Measurements from ENCODE around the gene DUSP19. TPM values are rescaled to one million over a fixed set of nuclear protein-coding genes. Genes with fewer than 3 reads are reported as not detected.

DUSP19 gene
- total and polyA plus RNA-seq, 2 experiments from 2014 or later, result 2.0 to 2.7 TPM

- Histone ChIP-seq H3K4me1 (ENCODE audit: low read depth) (peaks cover 12% of the 10 kb centered on the region), H3K4me3 (no peak overlapping the region), H3K9me3 (ENCODE audit: low read depth) (no peaks in the 10 kb centered on the region), H3K27me3 (no peaks in the 10 kb centered on the region), H3K36me3 (no peaks in the 10 kb centered on the region), H3K27ac (no peak overlapping the region)
- peak in 1 of 2 donors; percentile 79 for DNase-seq (ENCODE audit: low read depth in 1 of 2, low spot score in 1 of 2)
- no peak for TF ChIP-seq CTCF (IDR thresholded peaks at IDR 0.05; ENCODE audit: low read depth, low read length)
These were observed 19.0 kb upstream of the DUSP19 start for GRCh38 chr2:183059561-183059960.

- no peaks in the 10 kb centered on the region for H3K36me3 ChIP-seq
- H3K27ac ChIP-seq, result no peak overlapping the region
- DNase-seq (ENCODE audit: low read depth in 1 of 2, low spot score in 1 of 2), result no peak
These were observed 17.8 kb upstream of the DUSP19 start for GRCh38 chr2:183060571-183061231.

GRCh38 chr2:183063083-183063482 is 15.5 kb upstream of the DUSP19 start:
- no peak for TF ChIP-seq CTCF (IDR thresholded peaks at IDR 0.05; ENCODE audit: low read depth, low read length)
- Histone ChIP-seq H3K27me3 (no peaks in the 10 kb centered on the region), H3K36me3 (no peaks in the 10 kb centered on the region), H3K4me3 (no peak overlapping the region), H3K27ac (no peak overlapping the region), H3K9me3 (ENCODE audit: low read depth) (no peaks in the 10 kb centered on the region), H3K4me1 (ENCODE audit: low read depth) (peaks cover 7% of the 10 kb centered on the region)
- peak; percentile 11 to 78 for DNase-seq (ENCODE audit: low read depth in 1 of 2, low spot score in 1 of 2)

More at GRCh38 chr2:183060571-183061231, 17.8 kb upstream of the DUSP19 start:
- H3K4me3 ChIP-seq, result no peak overlapping the region
- TF ChIP-seq CTCF (IDR thresholded peaks at IDR 0.05; ENCODE audit: low read depth, low read length), result no peak
- no peaks in the 10 kb centered on the region for H3K27me3 ChIP-seq
- no peaks in the 10 kb centered on the region for H3K9me3 ChIP-seq (ENCODE audit: low read depth)
- H3K4me1 ChIP-seq (ENCODE audit: low read depth), result peaks cover 12% of the 10 kb centered on the region

DNA sequence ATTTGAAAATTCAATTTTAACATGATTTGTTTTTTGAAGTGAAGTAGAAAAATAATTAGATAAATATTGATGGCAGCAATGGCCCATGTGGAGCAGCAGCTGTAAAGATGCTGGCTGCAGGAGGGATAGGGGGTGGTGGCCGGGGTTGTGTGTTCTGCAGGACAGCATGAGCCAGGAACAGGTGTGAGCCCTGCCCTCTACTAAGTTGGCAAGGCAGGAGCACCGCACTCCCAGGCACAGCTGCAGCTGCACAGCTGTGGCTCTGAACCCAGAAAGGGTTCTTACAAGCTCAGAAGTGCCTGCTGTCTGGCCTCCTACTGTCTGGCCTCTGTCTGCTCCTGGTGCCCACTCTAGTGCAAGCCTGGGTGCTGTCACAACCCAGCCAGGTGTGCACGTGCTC is 10.0 kb upstream of the DUSP19 start:
- Histone ChIP-seq H3K4me1 (ENCODE audit: low read depth) (no peaks in the 10 kb centered on the region), H3K36me3 (no peaks in the 10 kb centered on the region), H3K27me3 (no peaks in the 10 kb centered on the region), H3K9me3 (ENCODE audit: low read depth) (no peaks in the 10 kb centered on the region), H3K27ac (no peak overlapping the region), H3K4me3 (no peak overlapping the region)
- no peak for TF ChIP-seq CTCF (IDR thresholded peaks at IDR 0.05; ENCODE audit: low read depth, low read length)
- no peak for DNase-seq (ENCODE audit: low read depth in 1 of 2, low spot score in 1 of 2)

DNA sequence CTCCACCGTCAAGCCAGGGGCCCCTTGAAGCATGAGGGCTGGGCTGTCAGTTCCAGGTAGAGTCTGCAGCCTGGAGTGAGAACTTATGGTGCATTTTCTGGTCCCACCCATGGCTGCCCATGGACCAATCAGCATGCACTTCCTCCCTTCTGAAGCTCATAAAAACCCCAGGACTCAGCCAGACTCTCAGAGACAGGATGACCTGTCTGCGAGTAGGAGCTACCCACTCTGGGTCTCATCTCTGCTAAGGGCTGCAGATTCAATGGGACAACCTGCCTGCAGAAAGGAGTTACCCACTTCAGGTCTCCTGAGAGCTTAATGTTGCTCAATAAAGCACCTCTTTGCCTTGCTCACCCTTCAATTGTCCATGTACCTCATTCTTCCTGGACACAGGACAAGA is 9.4 kb upstream of the DUSP19 start:
- TF ChIP-seq CTCF (IDR thresholded peaks at IDR 0.05; ENCODE audit: low read depth, low read length), result no peak
- H3K4me3 ChIP-seq, result no peak overlapping the region
- no peak for DNase-seq (ENCODE audit: low read depth in 1 of 2, low spot score in 1 of 2)
- H3K27me3 ChIP-seq, result no peaks in the 10 kb centered on the region
- H3K36me3 ChIP-seq, result no peaks in the 10 kb centered on the region
- no peaks in the 10 kb centered on the region for H3K4me1 ChIP-seq (ENCODE audit: low read depth)
- no peaks in the 10 kb centered on the region for H3K9me3 ChIP-seq (ENCODE audit: low read depth)
- no peak overlapping the region for H3K27ac ChIP-seq
